ENCODE data around the gene CCDC177.

DNA sequence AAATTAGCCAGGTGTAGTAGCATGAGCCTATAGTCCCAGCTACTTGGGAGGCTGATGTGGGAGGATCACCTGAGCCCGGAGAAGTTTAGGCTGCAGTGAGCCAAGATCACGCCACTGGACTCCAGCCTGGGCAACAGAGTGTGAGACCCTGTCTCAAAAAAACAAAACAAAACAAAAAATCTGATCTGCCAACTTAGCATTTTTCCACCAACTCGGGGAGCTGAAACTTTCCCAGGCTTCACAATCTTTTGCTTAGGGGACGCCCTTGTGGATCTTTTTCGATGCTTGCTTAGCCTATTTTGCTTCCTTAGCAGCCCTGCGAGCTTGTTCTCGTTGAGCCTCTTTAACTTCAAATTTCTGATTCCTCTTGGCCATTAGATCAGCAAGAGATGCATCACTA, 13.8 kb downstream of the CCDC177 start:
- TF ChIP-seq, protein P1, sequence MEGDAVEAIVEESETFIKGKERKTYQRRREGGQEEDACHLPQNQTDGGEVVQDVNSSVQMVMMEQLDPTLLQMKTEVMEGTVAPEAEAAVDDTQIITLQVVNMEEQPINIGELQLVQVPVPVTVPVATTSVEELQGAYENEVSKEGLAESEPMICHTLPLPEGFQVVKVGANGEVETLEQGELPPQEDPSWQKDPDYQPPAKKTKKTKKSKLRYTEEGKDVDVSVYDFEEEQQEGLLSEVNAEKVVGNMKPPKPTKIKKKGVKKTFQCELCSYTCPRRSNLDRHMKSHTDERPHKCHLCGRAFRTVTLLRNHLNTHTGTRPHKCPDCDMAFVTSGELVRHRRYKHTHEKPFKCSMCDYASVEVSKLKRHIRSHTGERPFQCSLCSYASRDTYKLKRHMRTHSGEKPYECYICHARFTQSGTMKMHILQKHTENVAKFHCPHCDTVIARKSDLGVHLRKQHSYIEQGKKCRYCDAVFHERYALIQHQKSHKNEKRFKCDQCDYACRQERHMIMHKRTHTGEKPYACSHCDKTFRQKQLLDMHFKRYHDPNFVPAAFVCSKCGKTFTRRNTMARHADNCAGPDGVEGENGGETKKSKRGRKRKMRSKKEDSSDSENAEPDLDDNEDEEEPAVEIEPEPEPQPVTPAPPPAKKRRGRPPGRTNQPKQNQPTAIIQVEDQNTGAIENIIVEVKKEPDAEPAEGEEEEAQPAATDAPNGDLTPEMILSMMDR (IDR thresholded peaks at IDR 0.05; ENCODE audit: insufficient read depth, low read length), result no peak
- TF ChIP-seq POLR2AphosphoS5 (IDR thresholded peaks at IDR 0.05; ENCODE audit: low read depth) (no peak), GABPA (IDR thresholded peaks at IDR 0.05; ENCODE audit: low read depth) (no peak)
- TF ChIP-seq, protein P2, sequence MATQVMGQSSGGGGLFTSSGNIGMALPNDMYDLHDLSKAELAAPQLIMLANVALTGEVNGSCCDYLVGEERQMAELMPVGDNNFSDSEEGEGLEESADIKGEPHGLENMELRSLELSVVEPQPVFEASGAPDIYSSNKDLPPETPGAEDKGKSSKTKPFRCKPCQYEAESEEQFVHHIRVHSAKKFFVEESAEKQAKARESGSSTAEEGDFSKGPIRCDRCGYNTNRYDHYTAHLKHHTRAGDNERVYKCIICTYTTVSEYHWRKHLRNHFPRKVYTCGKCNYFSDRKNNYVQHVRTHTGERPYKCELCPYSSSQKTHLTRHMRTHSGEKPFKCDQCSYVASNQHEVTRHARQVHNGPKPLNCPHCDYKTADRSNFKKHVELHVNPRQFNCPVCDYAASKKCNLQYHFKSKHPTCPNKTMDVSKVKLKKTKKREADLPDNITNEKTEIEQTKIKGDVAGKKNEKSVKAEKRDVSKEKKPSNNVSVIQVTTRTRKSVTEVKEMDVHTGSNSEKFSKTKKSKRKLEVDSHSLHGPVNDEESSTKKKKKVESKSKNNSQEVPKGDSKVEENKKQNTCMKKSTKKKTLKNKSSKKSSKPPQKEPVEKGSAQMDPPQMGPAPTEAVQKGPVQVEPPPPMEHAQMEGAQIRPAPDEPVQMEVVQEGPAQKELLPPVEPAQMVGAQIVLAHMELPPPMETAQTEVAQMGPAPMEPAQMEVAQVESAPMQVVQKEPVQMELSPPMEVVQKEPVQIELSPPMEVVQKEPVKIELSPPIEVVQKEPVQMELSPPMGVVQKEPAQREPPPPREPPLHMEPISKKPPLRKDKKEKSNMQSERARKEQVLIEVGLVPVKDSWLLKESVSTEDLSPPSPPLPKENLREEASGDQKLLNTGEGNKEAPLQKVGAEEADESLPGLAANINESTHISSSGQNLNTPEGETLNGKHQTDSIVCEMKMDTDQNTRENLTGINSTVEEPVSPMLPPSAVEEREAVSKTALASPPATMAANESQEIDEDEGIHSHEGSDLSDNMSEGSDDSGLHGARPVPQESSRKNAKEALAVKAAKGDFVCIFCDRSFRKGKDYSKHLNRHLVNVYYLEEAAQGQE (IDR thresholded peaks at IDR 0.05; ENCODE audit: insufficient replicate concordance, low read depth), result no peak

All from HL-60 (cell line).